ENCODE data around the gene TRMO. TPM values are rescaled to one million over a fixed set of nuclear protein-coding genes. Genes with fewer than 3 reads are reported as not detected.

Gene TRMO
- total and polyA plus RNA-seq, 2 experiments from 2014 or later = 5.0 to 6.4 TPM

GRCh38 chr9:97956331-97956730 lies 34.0 kb upstream of the TRMO start:
- Mint-ChIP-seq H3K36me3 (ENCODE audit: low read depth) (no peaks in the 10 kb centered on the region; the same call in 2 of the 3 replicates), H3K9me3 (peaks cover 5% of the 10 kb centered on the region), H3K27ac (no peak overlapping the region), H3K4me3 (no peak overlapping the region), H3K27me3 (ENCODE audit: insufficient read depth, low read depth, poor library complexity) (peaks cover 2% of the 10 kb centered on the region), H3K4me1 (no peaks in the 10 kb centered on the region)
- ATAC-seq (no peak), DNase-seq (ENCODE audit: low spot score) (no peak)
- Histone ChIP-seq H2AFZ (no peak overlapping the region), H3K4me1 (ENCODE audit: insufficient read depth) (no peaks in the 10 kb centered on the region), H3K27me3 (ENCODE audit: insufficient read depth) (no peaks in the 10 kb centered on the region; the same call in 1 of the 2 replicates), H3K79me2 (replicated peaks; ENCODE audit: insufficient read depth) (no peaks in the 10 kb centered on the region), H3K36me3 (ENCODE audit: insufficient read depth) (no peaks in the 10 kb centered on the region), H3K4me3 (no peak overlapping the region), H3K9me2 (ENCODE audit: insufficient read depth) (no peaks in the 10 kb centered on the region), H3K27ac (ENCODE audit: low read depth) (no peak overlapping the region), H3F3A (replicated peaks; ENCODE audit: low read depth) (no peaks in the 10 kb centered on the region), H3K4me2 (no peak overlapping the region), H4K20me1 (replicated peaks; ENCODE audit: insufficient read depth) (0 out of 2 replicates have a peak, but pooled peaks cover 2% of the 10 kb centered on the region)
- no peak for TF ChIP-seq REST (IDR thresholded peaks at IDR 0.05; ENCODE audit: unreplicated experiment)
- TF ChIP-seq ZNF114 (CRISPR knock-in tag; IDR thresholded peaks at IDR 0.05) = no peak
- TF ChIP-seq JUNB (IDR thresholded peaks at IDR 0.05; ENCODE audit: unreplicated experiment) = no peak
- TF ChIP-seq CTCF (conservative IDR thresholded peaks at IDR 0.05; ENCODE audit: low read depth in 2 of 2) = no peak
- TF ChIP-seq STAT1 (IDR thresholded peaks at IDR 0.05; ENCODE audit: unreplicated experiment) = no peak
- TF ChIP-seq EZH2 (IDR thresholded peaks at IDR 0.05; ENCODE audit: low read depth, unreplicated experiment) = no peak
- no peak for TF ChIP-seq ZNF462 (CRISPR knock-in tag; IDR thresholded peaks at IDR 0.05)
- no peak for TF ChIP-seq ZNF331 (CRISPR knock-in tag; IDR thresholded peaks at IDR 0.05; ENCODE audit: low read depth)
- TF ChIP-seq POLR2AphosphoS5 (IDR thresholded peaks at IDR 0.05; ENCODE audit: low read depth) = no peak
- no peak for TF ChIP-seq EZH2phosphoT487 (IDR thresholded peaks at IDR 0.05; ENCODE audit: unreplicated experiment)
- TF ChIP-seq ETS1 (IDR thresholded peaks at IDR 0.05) = no peak
- no peak for TF ChIP-seq NANOG (IDR thresholded peaks at IDR 0.05; ENCODE audit: borderline replicate concordance)
- TF ChIP-seq CREB1 (CRISPR knock-in tag; IDR thresholded peaks at IDR 0.05; ENCODE audit: low read depth) = no peak

Measured in GM23338 (cell line).